Fibroblast of lung (primary cell): ENCODE data around the gene DPYD.

Experiments
- CTCF ChIP-seq, 2 donors: IDR thresholded peaks in 1 of 2; conservative IDR thresholded peaks in 1 of 2; 1 replicate in 1 of 2; 2 replicates in 1 of 2; pipeline ENCODE4 v1.5.1; 2011 to 2012; ENCODE audit warnings: low read length in 2 of 2, control low read depth in 1 of 2, inconsistent platforms in 1 of 2, low read depth in 1 of 2, mild to moderate bottlenecking in 1 of 2
- EZH2 ChIP-seq: IDR thresholded peaks from 2 replicates; pipeline ENCODE4 v1.5.1; 2012; ENCODE audit warnings: low read length, control low read depth, mild to moderate bottlenecking; ENCODE audit errors: missing control alignments

DNA sequence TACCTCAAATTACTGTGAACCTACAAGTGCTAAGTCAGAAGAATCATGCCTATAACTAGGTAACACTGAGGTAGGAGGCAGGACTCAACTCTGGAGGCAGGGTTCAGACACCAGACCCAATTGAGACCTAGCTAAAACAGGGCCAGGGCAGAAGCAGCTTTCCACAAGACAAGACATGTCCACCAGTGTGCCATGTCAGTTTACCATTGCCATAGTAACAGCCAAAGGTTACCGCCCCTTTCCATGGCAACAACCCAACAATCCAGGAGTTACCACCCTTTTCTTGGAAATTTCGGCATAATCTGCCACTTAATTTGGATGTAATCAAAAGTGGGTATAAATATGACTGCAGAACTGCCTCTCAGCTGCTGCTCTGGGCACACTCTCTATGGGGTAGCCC, 432.3 kb downstream of the DPYD start:
- TF ChIP-seq EZH2 (no peak), CTCF (conservative IDR thresholded peaks at IDR 0.05 in 1 of 2, IDR thresholded peaks at IDR 0.05 in 1 of 2; ENCODE audit: low read depth in 1 of 2, low read length in 2 of 2) (no peak)
